GM23248 (cell line): ENCODE measurements around the gene CHMP6. TPM values are rescaled to one million over a fixed set of nuclear protein-coding genes. Genes with fewer than 3 reads are reported as not detected.

ENCODE experiments used
- DNase-seq: peaks from one replicate; pipeline ENCODE4 v3.0.0-alpha.2; 2015
- H2AFZ ChIP-seq: fragments of 200-600 bp; sonication (generic); 2 replicates; pipeline ENCODE4 v1.6.1; 2016; ENCODE audit warnings: antibody characterized with exemption
- H3F3A ChIP-seq: fragments of 200-600 bp; sonication (generic); 2 replicates; pipeline ENCODE4 v1.6.1; 2016; ENCODE audit warnings: mild to moderate bottlenecking, antibody characterized with exemption, mixed run types; ENCODE audit not compliant: insufficient read depth
- H3K27ac ChIP-seq: fragments of 200-600 bp; sonication (generic); 2 replicates; pipeline ENCODE4 v1.5.1; 2016; ENCODE audit warnings: mild to moderate bottlenecking
- H3K27me3 ChIP-seq: fragments of 200-600 bp; sonication (generic); replicated peaks from 2 replicates; pipeline ENCODE4 v1.6.1; 2016; ENCODE audit warnings: mild to moderate bottlenecking; ENCODE audit not compliant: insufficient read depth
- H3K36me3 ChIP-seq: fragments of 200-600 bp; sonication (generic); 2 replicates; pipeline ENCODE4 v1.6.1; 2016; ENCODE audit warnings: low read depth, mild to moderate bottlenecking
- H3K4me1 ChIP-seq: fragments of 200-600 bp; sonication (generic); 2 replicates; pipeline ENCODE4 v1.6.1; 2016; ENCODE audit warnings: mild to moderate bottlenecking; ENCODE audit not compliant: insufficient read depth
- H3K4me2 ChIP-seq: fragments of 200-600 bp; sonication (generic); one replicate; pipeline ENCODE4 v1.6.1; 2016; ENCODE audit warnings: mild to moderate bottlenecking; ENCODE audit not compliant: unreplicated experiment
- H3K4me3 ChIP-seq: fragments of 200-600 bp; sonication (generic); 2 replicates; pipeline ENCODE4 v1.5.1; 2016; ENCODE audit warnings: mild to moderate bottlenecking
- H3K79me2 ChIP-seq: fragments of 200-600 bp; sonication (generic); 2 replicates; pipeline ENCODE4 v1.6.1; 2016; ENCODE audit warnings: mild to moderate bottlenecking; ENCODE audit not compliant: insufficient read depth
- H3K9ac ChIP-seq: fragments of 200-600 bp; sonication (generic); 2 replicates; pipeline ENCODE4 v1.6.1; 2016; ENCODE audit warnings: mild to moderate bottlenecking
- H3K9me2 ChIP-seq: fragments of 200-600 bp; sonication (generic); 2 replicates; pipeline ENCODE4 v1.6.1; 2016; ENCODE audit warnings: mixed run types, mild to moderate bottlenecking, moderate library complexity; ENCODE audit not compliant: insufficient read depth
- H3K9me3 ChIP-seq: fragments of 200-600 bp; sonication (generic); one replicate; pipeline ENCODE4 v1.6.1; 2017; ENCODE audit warnings: low read depth
- H4K20me1 ChIP-seq: fragments of 200-600 bp; sonication (generic); 2 replicates; pipeline ENCODE4 v1.6.0; 2016; ENCODE audit not compliant: insufficient read depth
- EZH2 ChIP-seq: fragments of 200-600 bp; sonication (generic); IDR thresholded peaks from 2 replicates; pipeline ENCODE4 v1.6.1; 2018; ENCODE audit warnings: antibody characterized with exemption, mild to moderate bottlenecking; ENCODE audit not compliant: insufficient read depth, poor library complexity, severe bottlenecking
- EZH2phosphoT487 ChIP-seq: fragments of 200-600 bp; sonication (generic); IDR thresholded peaks from 2 replicates; pipeline ENCODE4 v1.6.1; 2018; ENCODE audit warnings: antibody characterized with exemption, moderate library complexity, mild to moderate bottlenecking, low read depth; ENCODE audit not compliant: insufficient read depth
- WGBS, 2 experiments: methylation state at CpG; one replicate each; pipeline ENCODE4 v1.1.6; 2015 to 2017; ENCODE audit warnings: low lambda C conversion rate in 2 of 2, low coverage in 1 of 2; ENCODE audit errors: missing lambda C conversion rate in 2 of 2; 5-methylcytosine and 5-hydroxymethylcytosine counted together
- in situ Hi-C: fragments of 300-500 bp; cut with MboI; formaldehyde crosslinking; loops from 2 replicates; pipeline ENCODE4 v1.15.0; 2020
- polyA plus RNA-seq: library from polyadenylated mRNA; unstranded; fragments of >200 nt; fragmentation: Nextera tagmentation; extraction: Ambion mirVana; gene quantifications from 2 replicates; pipeline ENCODE4 v1.2.1, GENCODE V29; 2016
- total RNA-seq: library from RNA; depleted of rRNA; stranded (reverse); fragments of >200 nt; shearing (Covaris generic); gene quantifications from 2 replicates; pipeline ENCODE4 v1.2.3, GENCODE V29; 2014

The CHMP6 gene
- total and polyA plus RNA-seq, 2 experiments from 2014 or later, result 14.1 to 34.0 TPM

GRCh38 chr17:81037798-81038733 is 46.4 kb downstream of the CHMP6 start:
- H3K36me3 ChIP-seq, result no peaks in the 10 kb centered on the region
- no peaks in the 10 kb centered on the region for H3K9me3 ChIP-seq
- H3K79me2 ChIP-seq, result peaks cover 66% of the 10 kb centered on the region
- no peak overlapping the region for H3K27ac ChIP-seq
- in situ Hi-C loops, result no loop called here
- H4K20me1 ChIP-seq, result no peaks in the 10 kb centered on the region
- no peaks in the 10 kb centered on the region for H3K27me3 ChIP-seq
- no peaks in the 10 kb centered on the region for H3K9me2 ChIP-seq
- H3F3A ChIP-seq, result peaks cover 19% of the 10 kb centered on the region
- peaks cover 21% of the 10 kb centered on the region for H3K4me1 ChIP-seq
- no peak overlapping the region for H2AFZ ChIP-seq
- 92 to 93% methylated on average over 30 of the region's 30 CpGs for WGBS, 2 experiments
- no peak overlapping the region for H3K4me3 ChIP-seq
- no peak overlapping the region for H3K4me2 ChIP-seq
- no peak overlapping the region for H3K9ac ChIP-seq
- no peak for DNase-seq
- TF ChIP-seq EZH2, result no peak
- no peak for TF ChIP-seq EZH2phosphoT487

- H2AFZ ChIP-seq, result no peak overlapping the region
- TF ChIP-seq EZH2 (no peak), EZH2phosphoT487 (no peak)
- no peak overlapping the region for H3K4me2 ChIP-seq
- no peak overlapping the region for H3K9ac ChIP-seq
- H4K20me1 ChIP-seq, result no peaks in the 10 kb centered on the region
- no peak for DNase-seq
- H3K27ac ChIP-seq, result no peak overlapping the region
- H3K79me2 ChIP-seq, result peaks cover 77% of the 10 kb centered on the region
- H3K9me3 ChIP-seq, result no peaks in the 10 kb centered on the region
- H3K4me3 ChIP-seq, result no peak overlapping the region
- no peaks in the 10 kb centered on the region for H3K9me2 ChIP-seq
- 90 to 93% methylated on average over 16 of the region's 16 CpGs for WGBS, 2 experiments
- no peaks in the 10 kb centered on the region for H3K27me3 ChIP-seq
- H3K4me1 ChIP-seq, result peaks cover 22% of the 10 kb centered on the region
- no peaks in the 10 kb centered on the region for H3K36me3 ChIP-seq
- in situ Hi-C loops, result no loop called here
- peaks cover 19% of the 10 kb centered on the region for H3F3A ChIP-seq
Measured at GRCh38 chr17:81039096-81039495, 47.5 kb downstream of the CHMP6 start.

GRCh38 chr17:81039854-81040758 is 48.5 kb downstream of the CHMP6 start:
- H2AFZ ChIP-seq, result no peak overlapping the region
- in situ Hi-C loops, result no loop called here

GRCh38 chr17:81040791-81041337 is 49.2 kb downstream of the CHMP6 start:
- no peaks in the 10 kb centered on the region for H3K9me3 ChIP-seq
- no peaks in the 10 kb centered on the region for H3K9me2 ChIP-seq
- H2AFZ ChIP-seq, result no peak overlapping the region
- peak overlapping the region; percentile 72 for H3K4me2 ChIP-seq
- in situ Hi-C loops, result no loop called here
- no peaks in the 10 kb centered on the region for H3K36me3 ChIP-seq
- TF ChIP-seq EZH2phosphoT487, result no peak
- H3K79me2 ChIP-seq, result peaks cover 91% of the 10 kb centered on the region
- H3K4me1 ChIP-seq, result peaks cover 35% of the 10 kb centered on the region
- peak overlapping the region; percentile 59 for H3K9ac ChIP-seq
- H3F3A ChIP-seq, result peaks cover 19% of the 10 kb centered on the region
- peak overlapping the region; percentile 49 for H3K4me3 ChIP-seq
- WGBS, 2 experiments, result 50 to 55% methylated on average over 5 to 6 of the region's 6 CpGs
- H4K20me1 ChIP-seq, result no peaks in the 10 kb centered on the region
- H3K27me3 ChIP-seq, result no peaks in the 10 kb centered on the region
- peak overlapping the region; percentile 84 for H3K27ac ChIP-seq
- DNase-seq, result peak; percentile 66

More at GRCh38 chr17:81039854-81040758, 48.5 kb downstream of the CHMP6 start:
- H3K9ac ChIP-seq, result peak overlapping the region; percentile 59
- H3K4me1 ChIP-seq, result peaks cover 33% of the 10 kb centered on the region
- H3K27me3 ChIP-seq, result no peaks in the 10 kb centered on the region
- peak overlapping the region; percentile 72 for H3K4me2 ChIP-seq
- DNase-seq, result peak; percentile 84
- H3K27ac ChIP-seq, result peak overlapping the region; percentile 84
- peaks cover 19% of the 10 kb centered on the region for H3F3A ChIP-seq
- no peaks in the 10 kb centered on the region for H3K9me2 ChIP-seq
- no peak for TF ChIP-seq EZH2phosphoT487
- TF ChIP-seq EZH2, result no peak
- H3K36me3 ChIP-seq, result no peaks in the 10 kb centered on the region
- H3K4me3 ChIP-seq, result peak overlapping the region; percentile 49
- peaks cover 87% of the 10 kb centered on the region for H3K79me2 ChIP-seq
- H4K20me1 ChIP-seq, result no peaks in the 10 kb centered on the region
- H3K9me3 ChIP-seq, result no peaks in the 10 kb centered on the region
- 12 to 19% methylated on average over 24 to 28 of the region's 28 CpGs for WGBS, 2 experiments
